Sigmoid colon (tissue), 7 donors: ENCODE results near the gene SFMBT2. TPM values are rescaled to one million over a fixed set of nuclear protein-coding genes. Genes with fewer than 3 reads are reported as not detected.

ENCODE experiments used
- DNase-seq: peaks from one replicate; pipeline ENCODE4 v3.0.0-alpha.2; 2019
- H3K27ac ChIP-seq, 4 donors: fragments of 200-600 bp; sonication (generic); one replicate each; pipeline ENCODE4 v1.5.1; 2016 to 2019; ENCODE audit warnings: mild to moderate bottlenecking in 1 of 4
- H3K27me3 ChIP-seq, 3 donors: fragments of 200-600 bp; sonication (generic); one replicate each; pipeline ENCODE4 v1.5.1; 2019; ENCODE audit warnings: mild to moderate bottlenecking in 1 of 3
- H3K36me3 ChIP-seq, 4 donors: fragments of 200-600 bp; sonication (generic); one replicate each; pipeline ENCODE4 v1.5.1; 2016 to 2019
- H3K4me1 ChIP-seq, 4 donors: fragments of 200-600 bp; sonication (generic); one replicate each; pipeline ENCODE4 v1.5.1; 2017 to 2019
- H3K4me3 ChIP-seq, 4 donors: fragments of 200-600 bp; sonication (generic); one replicate each; pipeline ENCODE4 v1.5.1; 2017 to 2019; ENCODE audit warnings: mild to moderate bottlenecking in 2 of 4, moderate library complexity in 1 of 4
- H3K9me3 ChIP-seq, 4 donors: fragments of 200-600 bp in 3 of 4; sonication (generic) in 3 of 4; one replicate each; pipeline versions ENCODE4 v1.5.1 to v1.6.1; 2013 to 2019
- CTCF ChIP-seq, 4 experiments: fragments of 450-650 bp in 3 of 4; fragments of 200-600 bp in 1 of 4; IDR thresholded peaks; one replicate each; pipeline ENCODE4 v1.5.1; 2016 to 2019; ENCODE audit warnings: antibody characterized with exemption in 4 of 4, mild to moderate bottlenecking in 3 of 4, moderate library complexity in 2 of 4
- EP300 ChIP-seq, 4 donors: sonication (generic); formaldehyde crosslinking; IDR thresholded peaks; one replicate each; pipeline ENCODE4 v1.6.1; 2017; ENCODE audit warnings: antibody characterized with exemption in 4 of 4
- POLR2A ChIP-seq, 2 donors: fragments of 450-650 bp; IDR thresholded peaks; one replicate each; pipeline ENCODE4 v1.6.1; 2016; ENCODE audit warnings: antibody characterized with exemption in 2 of 2, mild to moderate bottlenecking in 2 of 2, moderate library complexity in 2 of 2
- POLR2AphosphoS5 ChIP-seq, 4 donors: sonication (generic); formaldehyde crosslinking; IDR thresholded peaks; one replicate each; pipeline ENCODE4 v1.6.1; 2017; ENCODE audit warnings: antibody characterized with exemption in 4 of 4
- whole genome bisulfite sequencing, 2 donors: extraction: QIAGEN DNeasy Blood & Tissue Kit; methylation state at CpG; one replicate each; pipeline ENCODE4 v1.1.7; 2013; 5-methylcytosine and 5-hydroxymethylcytosine counted together
- intact Hi-C: fragments of 100-400 bp; cut with DNase I; formaldehyde crosslinking; loops from one replicate; pipeline ENCODE4 v1.15.1; 2023
- polyA plus RNA-seq, 3 donors: library from polyadenylated mRNA; stranded (reverse); fragments of 200-250 nt; gene quantifications; one replicate each; pipeline ENCODE4 v1.2.3, GENCODE V29; 2013
- total RNA-seq, 4 donors: library from RNA; depleted of rRNA; stranded (reverse); fragments of >200 nt; gene quantifications; one replicate each; pipeline ENCODE4 v1.1.0, GENCODE V29; 2016
- donor health status: healthy with polysubstance abuse.
- donor health status: Bipolar disorder and iron deficiency.
- donor health status: healthy.

Gene SFMBT2
- total and polyA plus RNA-seq, 7 donors = 0.60 to 6.4 (median 4.2) TPM

- H3K36me3 ChIP-seq = no peaks in the 10 kb centered on the region
- no peaks in the 10 kb centered on the region for H3K27me3 ChIP-seq
- no peak for TF ChIP-seq POLR2AphosphoS5 (IDR thresholded peaks at IDR 0.05)
- WGBS, 2 donors = 63 to 72% methylated on average over 6 of the region's 6 CpGs
- DNase-seq = no peak
- intact Hi-C loops = no loop called here
- H3K4me3 ChIP-seq = no peak overlapping the region
- H3K4me1 ChIP-seq = no peaks in the 10 kb centered on the region
- H3K9me3 ChIP-seq = no peaks in the 10 kb centered on the region
- no peak overlapping the region for H3K27ac ChIP-seq
These were observed 287.1 kb downstream of the SFMBT2 start for GRCh38 chr10:7123774-7124173.

- no peaks in the 10 kb centered on the region for H3K9me3 ChIP-seq
- no peaks in the 10 kb centered on the region for H3K36me3 ChIP-seq
- no peak overlapping the region for H3K27ac ChIP-seq
- DNase-seq = no peak
- H3K4me3 ChIP-seq = no peak overlapping the region
- 76 to 80% methylated on average over 3 of the region's 3 CpGs for WGBS, 2 donors
- no peaks in the 10 kb centered on the region for H3K4me1 ChIP-seq
- H3K27me3 ChIP-seq = no peaks in the 10 kb centered on the region
- TF ChIP-seq EP300 (IDR thresholded peaks at IDR 0.05) (no peak), POLR2A (IDR thresholded peaks at IDR 0.05) (no peak), CTCF (IDR thresholded peaks at IDR 0.05) (no peak), POLR2AphosphoS5 (IDR thresholded peaks at IDR 0.05) (no peak)
- intact Hi-C loops = no loop called here
These were observed 288.3 kb downstream of the SFMBT2 start for GRCh38 chr10:7122561-7122960.

- no peak for DNase-seq
- TF ChIP-seq CTCF (IDR thresholded peaks at IDR 0.05) (peak in 1 of 4 experiments; percentile 37), POLR2AphosphoS5 (IDR thresholded peaks at IDR 0.05) (no peak), POLR2A (IDR thresholded peaks at IDR 0.05) (no peak), EP300 (IDR thresholded peaks at IDR 0.05) (no peak)
- H3K27ac ChIP-seq = no peak overlapping the region
- H3K4me1 ChIP-seq = no peaks in the 10 kb centered on the region
- 22 to 33% methylated on average over 10 of the region's 10 CpGs for WGBS, 2 donors
- H3K27me3 ChIP-seq = no peaks in the 10 kb centered on the region
- no peak overlapping the region for H3K4me3 ChIP-seq
- no peaks in the 10 kb centered on the region for H3K9me3 ChIP-seq
- intact Hi-C loops = no loop called here
- no peaks in the 10 kb centered on the region for H3K36me3 ChIP-seq
These were observed 289.6 kb downstream of the SFMBT2 start for GRCh38 chr10:7121154-7121797.

- Histone ChIP-seq H3K9me3 (no peaks in the 10 kb centered on the region), H3K27me3 (no peaks in the 10 kb centered on the region), H3K36me3 (no peaks in the 10 kb centered on the region), H3K4me3 (no peak overlapping the region), H3K27ac (no peak overlapping the region), H3K4me1 (no peaks in the 10 kb centered on the region)
- intact Hi-C loops = no loop called here
- DNase-seq = no peak
- TF ChIP-seq CTCF (IDR thresholded peaks at IDR 0.05) (no peak), EP300 (IDR thresholded peaks at IDR 0.05) (no peak), POLR2AphosphoS5 (IDR thresholded peaks at IDR 0.05) (no peak), POLR2A (IDR thresholded peaks at IDR 0.05) (no peak)
- 82 to 91% methylated on average over 14 of the region's 14 CpGs for WGBS, 2 donors
These were observed 291.4 kb downstream of the SFMBT2 start for GRCh38 chr10:7119325-7120015.

GRCh38 chr10:7117806-7118674 lies 292.8 kb downstream of the SFMBT2 start:
- H3K27ac ChIP-seq = no peak overlapping the region
- no peaks in the 10 kb centered on the region for H3K9me3 ChIP-seq
- no peaks in the 10 kb centered on the region for H3K36me3 ChIP-seq
- no peaks in the 10 kb centered on the region for H3K27me3 ChIP-seq
- whole genome bisulfite sequencing, 2 donors = 80 to 83% methylated on average over 17 of the region's 17 CpGs
- TF ChIP-seq EP300 (IDR thresholded peaks at IDR 0.05) = no peak
- TF ChIP-seq CTCF (IDR thresholded peaks at IDR 0.05) = no peak
- no peak for TF ChIP-seq POLR2AphosphoS5 (IDR thresholded peaks at IDR 0.05)
- no peak for TF ChIP-seq POLR2A (IDR thresholded peaks at IDR 0.05)
- intact Hi-C loops = no loop called here
- no peak overlapping the region for H3K4me3 ChIP-seq
- DNase-seq = no peak
- no peaks in the 10 kb centered on the region for H3K4me1 ChIP-seq
